ENCODE results near the gene RAB40C. TPM values are rescaled to one million over a fixed set of nuclear protein-coding genes. Genes with fewer than 3 reads are reported as not detected.

The RAB40C gene
- total and polyA plus RNA-seq, 4 donors, result 25.1 to 58.9 (median 43.9) TPM

- Histone ChIP-seq H3K27me3 (ENCODE audit: control insufficient read depth in 3 of 3, insufficient read depth in 3 of 3, low read length in 2 of 3) (no peaks in the 10 kb centered on the region), H3K4me1 (ENCODE audit: control insufficient read depth in 5 of 5, insufficient read depth in 5 of 5, low read length in 5 of 5) (peaks cover 0 to 21% (median 4%) of the 10 kb centered on the region in 5 donors), H3K27ac (ENCODE audit: low read depth in 1 of 2, low read length in 1 of 2) (no peak overlapping the region), H3K4me3 (no peak overlapping the region), H3K9me3 (ENCODE audit: control insufficient read depth in 4 of 4, insufficient read depth in 3 of 4, low read length in 3 of 4) (peaks cover 0 to 4% (median 0%) of the 10 kb centered on the region in 4 donors), H3K9ac (ENCODE audit: insufficient read depth in 1 of 2, low read length in 2 of 2) (no peak overlapping the region), H3K36me3 (ENCODE audit: control insufficient read depth in 4 of 4, insufficient read depth in 4 of 4, low read length in 4 of 4) (peaks cover 2 to 46% (median 19%) of the 10 kb centered on the region in 4 donors)
- no peak for TF ChIP-seq CTCF (IDR thresholded peaks at IDR 0.05; ENCODE audit: control extremely low read depth, extremely low read depth)
- DNase-seq (no peak), ATAC-seq (ENCODE audit: insufficient read depth, low FRiP score) (no peak)
- WGBS, 2 donors, result 92 to 96% methylated on average over 21 of the region's 21 CpGs
Observed at GRCh38 chr16:672851-673250, 83.0 kb downstream of the RAB40C start.

- ATAC-seq (ENCODE audit: insufficient read depth, low FRiP score) (no peak), DNase-seq (no peak)
- peaks cover 0 to 21% (median 4%) of the 10 kb centered on the region in 5 donors for H3K4me1 ChIP-seq (ENCODE audit: control insufficient read depth in 5 of 5, insufficient read depth in 5 of 5, low read length in 5 of 5)
- H3K36me3 ChIP-seq (ENCODE audit: control insufficient read depth in 4 of 4, insufficient read depth in 4 of 4, low read length in 4 of 4), result peaks cover 2 to 46% (median 19%) of the 10 kb centered on the region in 4 donors
- H3K9me3 ChIP-seq (ENCODE audit: control insufficient read depth in 4 of 4, insufficient read depth in 3 of 4, low read length in 3 of 4), result peaks cover 0 to 4% (median 0%) of the 10 kb centered on the region in 4 donors
- no peak for TF ChIP-seq CTCF (IDR thresholded peaks at IDR 0.05; ENCODE audit: control extremely low read depth, extremely low read depth)
- no peaks in the 10 kb centered on the region for H3K27me3 ChIP-seq (ENCODE audit: control insufficient read depth in 3 of 3, insufficient read depth in 3 of 3, low read length in 2 of 3)
- no peak overlapping the region for H3K27ac ChIP-seq (ENCODE audit: low read depth in 1 of 2, low read length in 1 of 2)
- H3K9ac ChIP-seq (ENCODE audit: insufficient read depth in 1 of 2, low read length in 2 of 2), result no peak overlapping the region
- 93 to 96% methylated on average over 17 to 18 of the region's 18 CpGs for WGBS, 2 donors
- H3K4me3 ChIP-seq, result no peak overlapping the region
Observed at GRCh38 chr16:673399-673991, 83.6 kb downstream of the RAB40C start.

- no peak for DNase-seq
- no peak overlapping the region for H3K27ac ChIP-seq (ENCODE audit: low read depth in 1 of 2, low read length in 1 of 2)
- no peak for TF ChIP-seq CTCF (IDR thresholded peaks at IDR 0.05; ENCODE audit: control extremely low read depth, extremely low read depth)
- ATAC-seq (ENCODE audit: insufficient read depth, low FRiP score), result no peak
- no peaks in the 10 kb centered on the region for H3K27me3 ChIP-seq (ENCODE audit: control insufficient read depth in 3 of 3, insufficient read depth in 3 of 3, low read length in 2 of 3)
- no peak overlapping the region for H3K4me3 ChIP-seq
- no peak overlapping the region for H3K9ac ChIP-seq (ENCODE audit: insufficient read depth in 1 of 2, low read length in 2 of 2)
- peaks cover 2 to 46% (median 19%) of the 10 kb centered on the region in 4 donors for H3K36me3 ChIP-seq (ENCODE audit: control insufficient read depth in 4 of 4, insufficient read depth in 4 of 4, low read length in 4 of 4)
- 81 to 88% methylated on average over 22 of the region's 22 CpGs for WGBS, 2 donors
- peaks cover 0 to 4% (median 0%) of the 10 kb centered on the region in 4 donors for H3K9me3 ChIP-seq (ENCODE audit: control insufficient read depth in 4 of 4, insufficient read depth in 3 of 4, low read length in 3 of 4)
- peaks cover 0 to 17% (median 9%) of the 10 kb centered on the region in 5 donors for H3K4me1 ChIP-seq (ENCODE audit: control insufficient read depth in 5 of 5, insufficient read depth in 5 of 5, low read length in 5 of 5)
Observed at GRCh38 chr16:674214-674881, 84.5 kb downstream of the RAB40C start.

Measured in lung (tissue), 12 donors.